Stimulated activated naive CD4-positive, alpha-beta T cell treated with Interleukin-2 at 50 U/mL for 16 hours (primary cell): ENCODE measurements around the gene SAA4.
"Not testable (repeated sequence)": the region's sequence is repeated elsewhere in the genome, so short reads cannot be mapped to it uniquely, and the experiment has no call there.

Experiments
- DNase-seq: peaks from one replicate; lab custom pipeline; 2025; lab: John Stamatoyannopoulos, UW

SAA4 gene

DNA sequence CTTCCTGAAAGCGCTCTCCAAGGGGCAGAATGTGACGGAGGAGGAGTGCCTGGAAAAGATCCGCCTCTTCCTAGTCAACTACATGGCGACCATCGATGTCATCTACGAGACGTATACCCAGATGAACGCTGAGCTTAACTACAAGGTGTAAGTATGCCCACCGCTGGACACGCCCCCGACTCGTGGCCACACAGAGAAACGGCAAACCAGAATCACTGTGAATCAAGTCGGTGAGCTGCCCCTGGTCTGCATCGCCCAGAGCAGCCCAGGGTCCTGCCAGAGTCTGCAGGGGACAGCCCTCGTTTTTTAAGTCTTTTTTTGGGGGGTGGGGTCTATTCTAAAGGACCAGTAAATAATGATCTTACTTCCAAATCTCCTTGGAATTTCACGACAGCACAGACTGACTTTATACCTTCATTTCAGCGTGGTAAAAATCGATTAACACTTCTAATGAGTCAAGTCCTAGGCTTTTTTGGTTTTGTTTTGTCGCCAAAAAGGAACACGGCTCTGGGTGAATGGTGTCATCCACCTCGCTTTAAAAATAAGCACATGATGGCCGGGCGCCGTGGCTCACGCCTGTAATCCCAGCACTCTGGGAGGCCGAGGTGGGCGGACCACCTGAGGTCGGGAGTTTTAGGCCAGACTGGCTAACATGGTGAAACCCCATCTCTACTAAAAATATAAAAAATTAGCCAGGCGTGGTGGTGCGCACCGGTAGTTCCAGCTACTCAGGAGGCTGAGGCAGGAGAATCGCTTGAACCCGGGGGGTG lies 46.9 kb downstream of the SAA4 start:
- not testable (repeated sequence) for DNase-seq

DNA sequence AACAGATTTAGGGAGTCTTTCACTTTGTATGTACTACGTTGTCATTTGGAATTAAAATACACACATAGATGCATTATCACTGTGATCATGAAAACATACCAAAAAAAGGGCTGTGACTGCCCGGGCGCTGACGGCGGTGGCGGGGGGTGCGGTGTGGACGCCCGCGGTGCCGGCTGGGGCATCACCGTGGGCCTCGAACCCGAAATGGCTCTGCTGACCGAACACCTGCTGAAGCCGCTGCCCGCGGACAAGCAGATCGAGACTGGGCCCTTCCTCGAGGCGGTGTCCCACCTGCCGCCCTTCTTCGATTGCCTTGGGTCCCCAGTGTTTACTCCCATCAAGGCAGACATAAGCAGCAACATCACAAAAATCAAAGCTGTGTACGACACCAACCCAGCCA lies 47.8 kb downstream of the SAA4 start:
- DNase-seq, result no peak
